ENCODE results near the gene COLEC12. TPM values are rescaled to one million over a fixed set of nuclear protein-coding genes. Genes with fewer than 3 reads are reported as not detected.

The COLEC12 gene
- polyA plus RNA-seq, 3 donors: 0.21 to 0.47 (median 0.35) TPM

- TF ChIP-seq, protein P1, sequence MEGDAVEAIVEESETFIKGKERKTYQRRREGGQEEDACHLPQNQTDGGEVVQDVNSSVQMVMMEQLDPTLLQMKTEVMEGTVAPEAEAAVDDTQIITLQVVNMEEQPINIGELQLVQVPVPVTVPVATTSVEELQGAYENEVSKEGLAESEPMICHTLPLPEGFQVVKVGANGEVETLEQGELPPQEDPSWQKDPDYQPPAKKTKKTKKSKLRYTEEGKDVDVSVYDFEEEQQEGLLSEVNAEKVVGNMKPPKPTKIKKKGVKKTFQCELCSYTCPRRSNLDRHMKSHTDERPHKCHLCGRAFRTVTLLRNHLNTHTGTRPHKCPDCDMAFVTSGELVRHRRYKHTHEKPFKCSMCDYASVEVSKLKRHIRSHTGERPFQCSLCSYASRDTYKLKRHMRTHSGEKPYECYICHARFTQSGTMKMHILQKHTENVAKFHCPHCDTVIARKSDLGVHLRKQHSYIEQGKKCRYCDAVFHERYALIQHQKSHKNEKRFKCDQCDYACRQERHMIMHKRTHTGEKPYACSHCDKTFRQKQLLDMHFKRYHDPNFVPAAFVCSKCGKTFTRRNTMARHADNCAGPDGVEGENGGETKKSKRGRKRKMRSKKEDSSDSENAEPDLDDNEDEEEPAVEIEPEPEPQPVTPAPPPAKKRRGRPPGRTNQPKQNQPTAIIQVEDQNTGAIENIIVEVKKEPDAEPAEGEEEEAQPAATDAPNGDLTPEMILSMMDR (IDR thresholded peaks at IDR 0.05): no peak
- H3K9me3 ChIP-seq (replicated peaks in 1 of 2; ENCODE audit: control insufficient read depth in 1 of 2, insufficient read depth in 1 of 2, low read length in 2 of 2): no peaks in the 10 kb centered on the region
- no peaks in the 10 kb centered on the region for H3K36me3 ChIP-seq (replicated peaks in 1 of 2; ENCODE audit: control insufficient read depth in 1 of 2, insufficient read depth in 2 of 2, low read length in 2 of 2)
- no peak overlapping the region for H3K9ac ChIP-seq (ENCODE audit: insufficient read depth, low read length, poor library complexity, severe bottlenecking)
- H3K27ac ChIP-seq (ENCODE audit: low read depth in 1 of 2, low read length in 2 of 2): peak overlapping the region in 1 of 2 donors; percentile 76
- Mint-ChIP-seq H3K4me3 (no peak overlapping the region), H3K9me3 (no peaks in the 10 kb centered on the region), H3K36me3 (no peaks in the 10 kb centered on the region), H3K4me1 (peaks cover 35% of the 10 kb centered on the region), H3K27ac (peak overlapping the region; percentile 72 to 94 (median 88)), H3K27me3 (ENCODE audit: low read depth in 3 of 3) (peaks cover 0 to 3% (median 2%) of the 10 kb centered on the region in 3 donors)
- no peak overlapping the region for H2AFZ ChIP-seq (ENCODE audit: insufficient read depth, low read depth, low read length, poor library complexity, severe bottlenecking)
- peak; percentile 81 to 94 (median 89) for DNase-seq
- no peaks in the 10 kb centered on the region for H4K20me1 ChIP-seq (ENCODE audit: insufficient read depth, low read length)
- peaks cover 38 to 40% of the 10 kb centered on the region in 2 donors for H3K4me1 ChIP-seq (ENCODE audit: control insufficient read depth in 1 of 2, insufficient read depth in 2 of 2, low read length in 2 of 2)
- no peaks in the 10 kb centered on the region for H3K79me2 ChIP-seq (ENCODE audit: insufficient read depth, low read length)
- H3K27me3 ChIP-seq (ENCODE audit: control insufficient read depth in 2 of 2, insufficient read depth in 2 of 2, low read length in 2 of 2): no peaks in the 10 kb centered on the region
- intact Hi-C loops (cut with micrococcal nuclease): no loop called here
- WGBS (ENCODE audit: insufficient coverage): no CpG with 5 or more reads among the region's 5 CpGs
- peak overlapping the region in 1 of 3 experiments; percentile 43 for H3K4me3 ChIP-seq (replicated peaks in 1 of 3; ENCODE audit: low read depth in 2 of 3, low read length in 3 of 3)
- H3K4me2 ChIP-seq (replicated peaks; ENCODE audit: extremely low read depth, low read length, poor library complexity, severe bottlenecking): peak overlapping the region; percentile 42
These were observed 29.6 kb downstream of the COLEC12 start for GRCh38 chr18:470661-471501.

GRCh38 chr18:468955-469790 is 31.3 kb downstream of the COLEC12 start:
- H3K27me3 ChIP-seq (ENCODE audit: control insufficient read depth in 2 of 2, insufficient read depth in 2 of 2, low read length in 2 of 2): no peaks in the 10 kb centered on the region
- H3K4me3 ChIP-seq (replicated peaks in 1 of 3; ENCODE audit: low read depth in 2 of 3, low read length in 3 of 3): peak overlapping the region in 1 of 3 experiments; percentile 9
- H3K27ac ChIP-seq (ENCODE audit: low read depth in 1 of 2, low read length in 2 of 2): no peak overlapping the region
- no peaks in the 10 kb centered on the region for H3K79me2 ChIP-seq (ENCODE audit: insufficient read depth, low read length)
- no peaks in the 10 kb centered on the region for H3K9me3 Mint-ChIP-seq
- peak in 2 of 3 donors; percentile 70 to 73 for DNase-seq
- 63% methylated on average over 7 of the region's 13 CpGs for WGBS (ENCODE audit: insufficient coverage)
- peak overlapping the region in 6 of 7 donors; percentile 7 to 69 (median 50) for H3K27ac Mint-ChIP-seq
- H3K9me3 ChIP-seq (replicated peaks in 1 of 2; ENCODE audit: control insufficient read depth in 1 of 2, insufficient read depth in 1 of 2, low read length in 2 of 2): no peaks in the 10 kb centered on the region
- TF ChIP-seq, protein P1 (IDR thresholded peaks at IDR 0.05): no peak
- no peaks in the 10 kb centered on the region for H3K36me3 ChIP-seq (replicated peaks in 1 of 2; ENCODE audit: control insufficient read depth in 1 of 2, insufficient read depth in 2 of 2, low read length in 2 of 2)
- H3K36me3 Mint-ChIP-seq: no peaks in the 10 kb centered on the region
- peaks cover 39% of the 10 kb centered on the region for H3K4me1 Mint-ChIP-seq
- no peak overlapping the region for H3K9ac ChIP-seq (ENCODE audit: insufficient read depth, low read length, poor library complexity, severe bottlenecking)
- no peak overlapping the region for H3K4me3 Mint-ChIP-seq
- peaks cover 0 to 2% (median 1%) of the 10 kb centered on the region in 3 donors for H3K27me3 Mint-ChIP-seq (ENCODE audit: low read depth in 3 of 3)
- H2AFZ ChIP-seq (ENCODE audit: insufficient read depth, low read depth, low read length, poor library complexity, severe bottlenecking): no peak overlapping the region
- peaks cover 49 to 51% of the 10 kb centered on the region in 2 donors for H3K4me1 ChIP-seq (ENCODE audit: control insufficient read depth in 1 of 2, insufficient read depth in 2 of 2, low read length in 2 of 2)
- intact Hi-C loops (cut with micrococcal nuclease): loop anchor here in 1 of 2 donors (10.0 kb wide), 1 partner anchor 194 kb away; no protein-coding TSS in a partner anchor
- H4K20me1 ChIP-seq (ENCODE audit: insufficient read depth, low read length): no peaks in the 10 kb centered on the region
- H3K4me2 ChIP-seq (replicated peaks; ENCODE audit: extremely low read depth, low read length, poor library complexity, severe bottlenecking): peak overlapping the region; percentile 15

Measured in CD14-positive monocyte (primary cell).